ENCODE results near the gene ASIC2.
A peak's percentile ranks its signal among the peaks of the same experiment; 100 is the strongest.

ASIC2 gene

DNA sequence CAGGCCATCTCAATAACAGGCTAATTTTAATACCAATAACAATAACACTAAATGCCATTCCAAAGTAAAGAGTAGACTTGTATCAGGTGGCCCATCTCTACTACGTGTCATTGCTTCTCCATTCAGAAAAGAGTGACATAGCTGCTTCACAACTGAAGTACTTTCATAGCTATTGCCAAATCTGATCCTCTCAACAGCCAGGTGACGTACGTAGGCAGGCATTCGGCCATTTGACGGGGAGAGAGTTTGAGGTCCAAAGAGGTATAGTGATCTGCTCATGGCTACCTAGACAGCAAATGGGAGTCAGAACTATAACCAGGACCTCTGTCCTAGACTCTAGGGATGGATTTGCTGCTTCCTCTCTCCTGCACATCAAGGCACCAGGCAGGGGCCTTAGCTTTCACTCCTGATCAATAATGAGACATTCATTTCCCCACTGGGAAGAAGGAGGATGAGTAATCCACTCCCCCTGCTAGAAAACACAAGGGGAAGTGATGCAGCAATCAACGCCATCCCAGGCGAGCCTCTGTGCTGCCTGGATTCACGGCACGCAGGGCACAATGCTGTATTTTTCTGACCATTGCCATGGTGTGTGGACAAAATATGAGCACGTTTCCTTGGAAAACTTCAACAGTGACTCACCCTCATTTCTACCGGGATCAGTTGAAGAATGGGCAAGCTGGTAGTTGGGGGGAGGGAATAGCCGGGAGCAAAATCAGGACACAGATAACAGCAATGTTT is 220.5 kb downstream of the ASIC2 start:
- DNase-seq (ENCODE audit: low read depth in 1 of 2, low spot score in 1 of 2): no peak
- TF ChIP-seq JUND (IDR thresholded peaks at IDR 0.05; ENCODE audit: low read depth): no peak
- in situ Hi-C loops (cut with HindIII; ENCODE audit: low pct_unique_long_range_greater_than_20kb, low sequenced_read_pairs): no loop called here

DNA sequence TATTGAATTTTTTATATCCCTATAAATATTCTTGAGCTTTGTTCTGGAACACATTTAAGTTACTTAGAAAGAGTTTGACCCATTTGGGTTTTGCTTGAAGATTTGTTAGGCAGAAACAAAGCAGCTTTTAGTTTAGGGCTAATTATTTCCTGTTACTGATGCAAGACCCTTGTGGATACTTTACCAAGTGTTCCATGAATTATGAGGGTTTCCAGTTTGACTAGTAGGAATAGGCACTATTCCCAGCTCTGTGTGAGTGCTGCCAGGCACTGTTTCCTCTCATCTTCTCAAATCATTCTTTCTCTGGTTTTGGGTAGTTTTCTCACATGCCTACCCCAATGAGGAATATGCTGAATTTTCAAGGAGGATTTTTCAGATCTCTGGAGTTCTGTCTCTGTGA is 221.4 kb downstream of the ASIC2 start:
- TF ChIP-seq JUND (IDR thresholded peaks at IDR 0.05; ENCODE audit: low read depth): no peak
- in situ Hi-C loops (cut with HindIII; ENCODE audit: low pct_unique_long_range_greater_than_20kb, low sequenced_read_pairs): no loop called here

DNA sequence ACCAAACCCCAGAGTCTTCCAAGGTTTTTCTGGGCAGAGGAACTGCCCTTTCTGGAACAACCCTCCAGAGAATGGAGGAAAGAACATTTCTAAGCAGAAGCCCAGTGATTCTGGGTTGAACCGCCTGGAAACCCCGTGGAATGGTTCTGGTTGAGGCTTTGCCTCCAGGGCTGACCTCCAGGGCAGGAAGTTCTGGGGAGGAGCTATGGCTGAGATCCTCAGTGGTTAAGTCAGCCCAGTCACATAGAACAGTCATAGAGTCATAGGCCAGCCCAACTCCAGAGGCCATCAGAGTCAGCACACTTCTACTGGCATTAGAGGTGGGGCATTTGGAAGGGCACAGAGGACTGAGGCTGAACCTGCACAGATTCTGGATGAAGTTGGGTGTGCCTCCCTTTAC is 235.5 kb downstream of the ASIC2 start:
- DNase-seq (ENCODE audit: low read depth in 1 of 2, low spot score in 1 of 2): no peak
- TF ChIP-seq JUND (IDR thresholded peaks at IDR 0.05; ENCODE audit: low read depth): no peak
- in situ Hi-C loops (cut with HindIII; ENCODE audit: low pct_unique_long_range_greater_than_20kb, low sequenced_read_pairs): no loop called here

More for the DNA sequence above, 221.4 kb downstream of the ASIC2 start:
- no peak for DNase-seq (ENCODE audit: low read depth in 1 of 2, low spot score in 1 of 2)

DNA sequence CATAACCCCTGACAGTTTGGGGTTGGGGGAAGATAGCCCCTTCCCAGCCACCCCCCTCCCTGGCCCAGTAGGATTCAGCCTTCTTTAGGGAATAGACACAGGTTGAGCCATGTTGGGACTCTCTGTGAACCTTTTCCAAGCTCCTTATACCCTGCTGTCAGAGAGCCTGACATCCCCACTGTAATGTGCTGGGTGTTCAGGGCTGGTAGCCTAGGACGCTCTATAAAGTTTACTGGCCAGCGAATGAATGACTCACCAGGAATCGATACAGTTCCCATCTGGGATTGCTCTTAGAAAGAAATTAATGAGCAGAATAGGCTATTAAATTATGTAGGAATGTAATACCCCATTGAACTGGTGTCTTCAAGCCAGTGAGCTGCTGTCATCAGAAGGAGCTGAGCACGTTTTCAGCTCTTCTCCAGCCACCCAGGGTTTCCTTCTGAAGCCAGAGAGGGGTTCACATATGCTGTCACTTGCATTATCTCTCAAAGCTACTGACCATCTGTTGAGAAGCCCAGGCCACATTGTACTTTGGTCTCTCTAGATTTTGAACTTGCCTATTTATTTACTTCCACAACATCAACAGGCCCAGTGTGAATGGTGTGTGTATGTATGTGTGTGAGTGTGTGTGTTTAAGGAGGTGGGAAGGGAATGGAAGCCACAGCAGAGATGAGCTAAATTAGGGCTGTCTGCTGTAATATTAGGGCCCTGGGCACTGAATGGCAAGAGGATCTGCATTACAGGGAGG is 236.5 kb downstream of the ASIC2 start:
- in situ Hi-C loops (cut with HindIII; ENCODE audit: low pct_unique_long_range_greater_than_20kb, low sequenced_read_pairs): no loop called here
- no peak for DNase-seq (ENCODE audit: low read depth in 1 of 2, low spot score in 1 of 2)
- TF ChIP-seq JUND (IDR thresholded peaks at IDR 0.05; ENCODE audit: low read depth): no peak

DNA sequence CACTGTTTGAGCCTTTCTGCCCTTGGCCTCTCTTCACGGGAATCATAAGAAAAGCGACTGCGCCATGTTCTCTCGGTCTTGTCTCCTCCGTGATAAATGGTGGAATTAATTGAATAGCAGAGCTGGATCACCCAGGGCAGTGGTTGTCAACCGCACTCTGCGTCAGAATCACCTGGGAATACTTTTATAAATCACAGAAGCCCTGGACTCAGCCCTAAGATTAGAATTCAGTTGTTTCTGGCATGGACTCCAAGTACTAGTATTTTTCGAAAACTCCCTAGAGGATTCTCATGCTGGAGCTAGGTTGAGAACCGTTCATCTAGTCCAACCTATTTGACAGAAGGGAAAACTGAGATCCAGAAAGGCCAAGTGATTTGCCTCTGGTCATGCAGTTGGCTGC is 237.3 kb downstream of the ASIC2 start:
- no peak for TF ChIP-seq JUND (IDR thresholded peaks at IDR 0.05; ENCODE audit: low read depth)
- in situ Hi-C loops (cut with HindIII; ENCODE audit: low pct_unique_long_range_greater_than_20kb, low sequenced_read_pairs): no loop called here

DNA sequence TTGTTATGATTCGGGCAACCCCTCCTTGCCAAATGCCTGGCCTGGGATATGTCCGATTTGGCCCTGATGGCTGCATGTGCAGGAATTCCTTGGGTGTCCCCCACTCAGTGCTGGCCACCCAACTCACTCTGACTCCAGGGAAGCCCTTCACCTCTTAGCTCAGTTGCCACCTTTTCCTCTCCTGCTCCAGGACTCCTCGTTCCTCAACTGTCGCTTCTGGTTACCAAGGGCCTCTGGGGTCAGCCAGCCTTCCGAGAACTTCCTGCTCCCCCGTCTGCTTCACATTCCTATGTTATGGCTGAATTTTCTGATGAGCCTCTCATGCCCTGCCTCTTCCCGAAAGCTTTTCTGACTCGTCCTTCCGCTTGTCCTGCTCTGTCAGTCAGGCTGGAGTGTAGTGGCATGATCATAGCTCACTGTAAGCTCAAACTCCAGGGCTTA is 237.9 kb downstream of the ASIC2 start:
- peak in 1 of 2 experiments; percentile 5 for DNase-seq (ENCODE audit: low read depth in 1 of 2, low spot score in 1 of 2)
- no peak for TF ChIP-seq JUND (IDR thresholded peaks at IDR 0.05; ENCODE audit: low read depth)
- in situ Hi-C loops (cut with HindIII; ENCODE audit: low pct_unique_long_range_greater_than_20kb, low sequenced_read_pairs): no loop called here

More for the DNA sequence above, 237.3 kb downstream of the ASIC2 start:
- DNase-seq (ENCODE audit: low read depth in 1 of 2, low spot score in 1 of 2): no peak

DNA sequence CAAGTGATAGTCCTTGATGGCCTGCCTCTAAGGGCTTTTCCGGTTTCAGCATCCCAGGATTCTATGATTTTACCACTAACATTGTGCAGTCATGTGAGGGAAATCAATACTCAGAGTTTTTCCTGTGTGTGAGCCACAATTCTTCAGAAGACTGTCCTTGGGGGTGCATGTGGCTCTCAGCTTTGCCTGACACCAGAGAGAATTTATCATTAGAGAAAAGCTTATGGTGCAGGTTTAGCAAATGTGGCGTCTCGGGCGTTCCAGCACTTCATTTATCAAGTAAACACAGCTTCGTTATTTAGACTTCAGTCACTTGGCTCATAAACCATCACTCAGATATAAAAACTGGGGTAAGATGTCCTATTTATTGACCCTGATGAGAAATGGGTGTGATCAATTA is 238.7 kb downstream of the ASIC2 start:
- no peak for DNase-seq (ENCODE audit: low read depth in 1 of 2, low spot score in 1 of 2)
- in situ Hi-C loops (cut with HindIII; ENCODE audit: low pct_unique_long_range_greater_than_20kb, low sequenced_read_pairs): no loop called here
- TF ChIP-seq JUND (IDR thresholded peaks at IDR 0.05; ENCODE audit: low read depth): no peak

DNA sequence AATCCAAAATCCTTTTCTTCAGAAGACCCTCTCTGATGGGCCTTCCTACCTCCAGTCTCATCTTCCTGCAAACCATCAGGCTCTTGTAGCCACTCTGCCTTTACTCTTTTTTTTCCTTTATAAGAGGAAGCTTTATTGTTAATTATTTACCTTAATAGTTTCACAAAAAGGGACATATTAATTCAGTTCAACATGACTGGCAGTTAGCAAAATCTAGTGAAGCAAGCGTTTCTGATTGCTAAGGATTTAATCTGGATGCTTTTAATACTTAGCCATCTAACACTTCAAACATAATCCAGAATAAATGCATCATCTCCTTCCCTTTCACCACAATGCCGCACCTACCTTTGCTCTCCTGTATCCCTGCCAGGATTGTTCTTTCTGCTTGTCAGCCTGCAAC is 239.4 kb downstream of the ASIC2 start:
- no peak for TF ChIP-seq JUND (IDR thresholded peaks at IDR 0.05; ENCODE audit: low read depth)
- no peak for DNase-seq (ENCODE audit: low read depth in 1 of 2, low spot score in 1 of 2)
- in situ Hi-C loops (cut with HindIII; ENCODE audit: low pct_unique_long_range_greater_than_20kb, low sequenced_read_pairs): no loop called here

DNA sequence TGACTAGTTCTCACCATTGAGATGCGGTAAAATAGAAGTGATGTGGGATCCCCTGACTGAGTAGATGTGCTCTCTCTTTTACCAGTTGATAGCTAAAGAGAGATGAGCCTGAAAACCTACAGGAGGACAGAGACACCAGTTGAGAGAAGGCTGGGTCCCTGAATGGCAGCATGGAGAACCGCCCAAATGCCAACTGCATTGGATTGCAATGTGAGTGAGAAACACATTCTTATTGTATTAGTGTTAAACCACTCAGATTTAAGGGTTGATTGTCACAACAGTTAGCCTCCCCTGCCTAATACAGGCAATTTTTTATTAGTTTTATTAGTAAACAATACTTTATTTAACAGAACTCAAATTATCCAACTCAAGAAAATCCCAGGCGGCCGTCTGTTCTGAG is 240.2 kb downstream of the ASIC2 start:
- in situ Hi-C loops (cut with HindIII; ENCODE audit: low pct_unique_long_range_greater_than_20kb, low sequenced_read_pairs): no loop called here
- TF ChIP-seq JUND (IDR thresholded peaks at IDR 0.05; ENCODE audit: low read depth): no peak
- no peak for DNase-seq (ENCODE audit: low read depth in 1 of 2, low spot score in 1 of 2)

DNA sequence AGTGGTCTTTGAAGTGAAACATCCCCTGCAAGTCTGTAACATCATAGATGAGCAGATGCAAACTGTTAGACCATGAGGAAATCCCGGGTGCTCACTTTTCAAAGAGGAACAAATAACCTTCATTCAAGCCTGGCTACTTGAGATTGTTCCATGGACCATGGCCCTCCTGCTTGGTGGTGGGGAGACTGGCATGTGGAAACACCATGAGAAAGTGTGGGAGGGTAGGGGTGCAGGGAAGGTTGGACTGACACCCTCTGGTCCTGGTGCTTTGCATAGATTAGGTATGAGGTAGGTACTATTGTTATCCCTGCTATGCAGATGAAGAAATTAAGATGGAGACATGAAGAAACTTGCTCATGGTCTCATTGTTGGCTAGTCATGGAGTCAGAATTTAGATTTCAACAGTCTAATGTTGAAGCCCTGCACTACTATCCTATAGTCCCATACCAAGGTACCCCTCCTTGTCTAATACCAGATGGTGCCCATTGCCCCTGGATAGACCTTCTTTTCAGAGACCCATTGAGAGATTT is 242.4 kb downstream of the ASIC2 start:
- DNase-seq (ENCODE audit: low read depth in 1 of 2, low spot score in 1 of 2): no peak
- in situ Hi-C loops (cut with HindIII; ENCODE audit: low pct_unique_long_range_greater_than_20kb, low sequenced_read_pairs): no loop called here
- TF ChIP-seq JUND (IDR thresholded peaks at IDR 0.05; ENCODE audit: low read depth): no peak

DNA sequence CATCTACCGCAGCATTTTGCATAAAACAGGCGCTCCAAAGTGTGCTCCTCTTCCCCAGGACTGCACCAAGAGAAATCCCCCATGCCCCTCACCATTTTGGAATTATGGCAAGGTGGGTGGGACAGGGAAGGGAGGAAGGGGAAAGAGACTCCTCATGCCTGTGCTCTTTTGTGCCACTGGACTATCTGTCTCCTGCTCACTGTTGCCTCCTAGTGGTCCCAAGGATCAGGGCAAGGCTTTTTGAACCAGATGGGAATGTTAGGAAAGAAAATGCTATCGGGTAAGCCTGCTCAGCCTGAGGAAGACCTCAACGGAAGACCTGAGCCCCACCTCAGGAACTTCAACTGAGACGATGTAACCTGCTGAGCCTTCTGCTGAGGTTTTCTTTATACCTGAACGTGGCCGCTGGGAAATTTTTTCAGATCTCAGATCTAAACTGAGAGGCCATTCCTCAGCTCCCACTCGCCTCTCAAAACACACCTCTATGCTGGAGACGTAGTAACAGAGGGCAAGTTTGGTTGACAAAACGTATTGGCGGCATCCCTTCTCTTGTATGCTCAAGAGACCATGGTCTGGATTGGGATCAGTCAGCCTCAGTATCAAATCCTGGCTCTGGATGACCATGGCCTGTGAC is 243.2 kb downstream of the ASIC2 start:
- in situ Hi-C loops (cut with HindIII; ENCODE audit: low pct_unique_long_range_greater_than_20kb, low sequenced_read_pairs): no loop called here
- peak; percentile 62 to 70 for DNase-seq (ENCODE audit: low read depth in 1 of 2, low spot score in 1 of 2)
- TF ChIP-seq JUND (IDR thresholded peaks at IDR 0.05; ENCODE audit: low read depth): no peak

DNA sequence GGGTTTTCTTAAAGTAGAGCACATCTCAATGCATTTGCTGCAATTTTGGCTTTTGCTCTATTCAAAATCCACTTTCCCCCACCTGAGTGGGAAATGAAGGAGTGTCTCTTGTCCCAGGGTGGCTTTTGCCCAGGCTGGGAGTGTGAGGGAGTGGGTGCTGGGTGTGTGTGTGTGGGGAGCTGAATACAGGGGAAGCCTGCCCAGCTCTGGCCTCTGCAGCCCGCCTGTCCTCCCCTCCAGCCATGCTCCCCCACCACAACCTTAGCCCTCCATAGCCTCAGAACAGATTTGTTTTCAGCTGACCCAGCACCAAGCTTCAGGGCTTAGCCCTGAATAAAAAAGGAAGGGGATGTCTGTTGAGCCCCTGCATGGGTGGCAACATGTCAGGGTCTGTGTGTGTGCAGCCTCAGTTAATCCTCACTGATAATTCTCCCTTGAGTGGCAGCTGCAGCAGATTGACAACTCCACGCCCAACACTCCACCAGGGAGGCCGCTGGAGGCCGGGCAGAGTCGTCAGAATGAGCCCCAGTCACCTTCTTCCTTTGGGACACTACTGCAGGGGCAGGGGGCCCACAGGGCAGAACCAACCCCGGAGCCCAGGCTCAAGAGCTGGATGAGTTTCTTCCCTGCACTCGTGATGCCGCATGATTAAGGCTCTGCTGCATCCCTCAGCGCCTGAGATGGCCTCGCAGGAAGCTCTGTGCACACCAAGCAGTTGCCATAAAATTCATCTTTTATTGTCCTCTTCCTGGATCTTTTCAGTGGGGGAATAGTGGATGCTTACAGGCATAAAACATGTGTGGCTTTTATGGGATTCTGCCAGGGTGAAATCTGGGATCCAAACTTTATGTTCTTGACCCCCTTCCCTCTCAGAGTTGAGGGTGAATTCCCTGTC is 246.5 kb downstream of the ASIC2 start:
- no peak for TF ChIP-seq JUND (IDR thresholded peaks at IDR 0.05; ENCODE audit: low read depth)
- in situ Hi-C loops (cut with HindIII; ENCODE audit: low pct_unique_long_range_greater_than_20kb, low sequenced_read_pairs): no loop called here
- no peak for DNase-seq (ENCODE audit: low read depth in 1 of 2, low spot score in 1 of 2)
